GM19035 (cell line): ENCODE data around the gene CCDC61.

Source experiments
- ATAC-seq: cut with Tn5 transposase; IDR thresholded peaks from one replicate; pipeline ENCODE4 v1.9.1; 2021; ENCODE audit not compliant: unreplicated experiment

Gene CCDC61

DNA sequence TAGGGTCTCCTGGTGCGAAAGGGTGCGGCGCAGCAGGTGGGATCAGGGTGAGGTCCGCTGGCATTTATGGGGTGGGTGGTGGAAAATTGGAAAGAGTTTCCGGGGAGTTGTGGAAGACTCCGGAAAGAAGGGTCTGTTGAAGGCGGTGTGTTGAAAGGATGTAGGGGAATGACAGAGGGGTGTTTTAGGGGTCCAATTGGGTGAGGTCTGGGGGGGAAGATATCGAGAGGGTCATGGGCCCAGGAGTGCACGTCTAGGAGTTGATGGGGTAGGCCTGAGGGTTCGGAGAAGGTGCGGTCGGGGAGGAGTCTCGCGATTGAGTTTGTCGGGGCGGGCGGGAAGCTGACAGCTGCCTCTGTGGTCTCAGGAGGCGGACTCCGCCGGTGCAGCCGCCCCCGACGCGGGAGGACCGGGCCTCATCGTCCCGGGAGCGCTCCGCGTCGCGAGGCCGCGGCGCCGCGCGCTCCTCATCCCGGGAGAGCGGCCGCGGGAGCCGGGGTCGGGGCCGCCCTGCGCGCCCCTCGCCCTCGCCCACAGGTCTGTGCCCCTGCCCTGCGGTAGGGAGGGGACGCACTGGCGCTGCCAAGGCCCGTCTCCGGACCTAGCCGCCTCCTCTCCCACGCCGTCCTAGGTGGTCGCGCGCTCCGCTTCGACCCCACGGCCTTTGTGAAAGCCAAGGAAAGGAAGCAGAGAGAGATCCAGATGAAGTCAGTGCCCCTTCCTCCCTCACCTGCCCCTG, 20.6 kb downstream of the CCDC61 start:
- peak; percentile 14 for ATAC-seq

DNA sequence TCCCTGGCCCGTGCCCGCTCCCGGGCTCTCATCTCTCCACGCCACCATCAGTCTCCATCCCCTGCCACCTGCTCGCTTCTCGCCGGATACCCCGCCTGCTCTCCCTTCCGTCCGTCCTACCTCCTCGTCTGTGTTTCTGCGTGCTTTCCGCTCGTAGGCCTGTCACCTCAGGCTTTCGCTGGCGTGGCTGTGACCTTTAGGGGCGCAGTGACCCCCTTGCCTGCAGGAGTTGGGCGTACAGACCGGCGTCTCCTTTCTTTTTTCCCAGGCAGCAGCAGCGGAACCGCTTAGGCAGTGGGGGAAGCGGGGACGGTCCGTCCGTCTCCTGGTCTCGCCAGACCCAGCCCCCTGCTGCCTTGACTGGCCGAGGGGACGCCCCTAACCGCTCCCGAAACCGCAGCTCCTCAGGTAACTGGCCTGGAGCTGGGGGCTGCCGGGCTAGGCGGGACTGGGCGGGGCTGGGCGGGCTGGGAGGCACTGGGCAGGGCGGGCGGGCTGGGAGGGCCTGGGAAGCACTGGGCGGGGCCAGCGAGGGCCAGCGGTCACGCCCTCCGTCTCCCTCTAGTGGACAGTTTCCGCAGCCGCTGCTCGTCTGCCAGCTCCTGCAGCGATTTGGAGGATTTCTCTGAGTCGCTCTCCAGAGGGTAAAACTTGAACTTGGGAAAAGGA, 21.3 kb downstream of the CCDC61 start:
- peak; percentile 57 for ATAC-seq

DNA sequence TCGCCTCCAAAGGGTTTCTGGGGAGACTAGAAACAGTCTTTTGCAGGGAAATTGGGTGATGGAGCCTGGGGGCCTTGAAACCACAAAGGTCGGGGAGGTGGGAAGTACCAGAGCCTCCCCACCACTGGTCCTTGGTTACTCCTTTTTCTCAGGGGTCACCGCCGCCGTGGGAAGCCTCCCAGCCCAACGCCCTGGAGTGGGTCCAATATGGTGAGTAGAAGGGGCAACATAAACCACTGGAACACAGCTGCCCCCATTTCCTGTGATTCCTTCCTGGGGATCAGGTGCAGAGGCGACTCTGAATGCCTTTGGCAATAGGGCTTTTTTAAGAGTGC, 21.8 kb downstream of the CCDC61 start:
- no peak for ATAC-seq

DNA sequence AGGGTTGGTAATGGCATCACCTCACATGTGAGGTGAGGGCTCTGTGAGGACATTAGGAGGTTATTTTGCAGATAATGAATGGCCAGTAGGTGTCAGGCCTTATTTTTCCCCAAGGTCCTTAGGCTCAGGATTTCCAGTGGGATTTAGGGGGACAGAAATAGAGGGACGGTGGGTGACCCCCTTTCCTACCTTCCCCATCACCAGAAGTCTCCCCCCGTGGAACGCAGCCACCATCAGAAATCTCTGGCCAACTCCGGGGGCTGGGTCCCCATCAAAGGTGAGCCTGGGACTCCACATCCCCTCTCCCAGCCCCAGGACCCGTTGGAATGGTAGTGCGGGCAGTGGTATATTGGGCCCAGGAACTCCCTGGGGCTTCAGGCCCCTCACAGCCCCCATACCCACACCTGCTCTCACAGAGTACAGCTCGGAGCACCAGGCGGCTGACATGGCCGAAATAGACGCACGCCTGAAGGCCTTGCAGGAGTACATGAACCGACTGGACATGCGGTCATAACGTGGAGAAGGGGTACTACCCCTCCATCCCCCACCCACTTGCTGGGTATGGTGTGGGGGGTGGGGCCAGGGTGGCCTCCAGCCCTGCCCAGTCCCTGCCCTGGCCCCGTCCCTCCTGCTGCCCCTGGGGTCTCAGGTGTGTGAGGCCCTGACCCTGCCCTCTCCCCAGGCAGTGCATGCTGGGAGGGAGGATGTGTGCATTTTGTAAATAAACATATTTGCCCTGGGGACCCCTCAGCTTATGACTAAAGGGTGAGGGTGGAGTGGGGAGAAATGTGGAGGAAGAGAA, 22.8 kb downstream of the CCDC61 start:
- ATAC-seq = no peak

DNA sequence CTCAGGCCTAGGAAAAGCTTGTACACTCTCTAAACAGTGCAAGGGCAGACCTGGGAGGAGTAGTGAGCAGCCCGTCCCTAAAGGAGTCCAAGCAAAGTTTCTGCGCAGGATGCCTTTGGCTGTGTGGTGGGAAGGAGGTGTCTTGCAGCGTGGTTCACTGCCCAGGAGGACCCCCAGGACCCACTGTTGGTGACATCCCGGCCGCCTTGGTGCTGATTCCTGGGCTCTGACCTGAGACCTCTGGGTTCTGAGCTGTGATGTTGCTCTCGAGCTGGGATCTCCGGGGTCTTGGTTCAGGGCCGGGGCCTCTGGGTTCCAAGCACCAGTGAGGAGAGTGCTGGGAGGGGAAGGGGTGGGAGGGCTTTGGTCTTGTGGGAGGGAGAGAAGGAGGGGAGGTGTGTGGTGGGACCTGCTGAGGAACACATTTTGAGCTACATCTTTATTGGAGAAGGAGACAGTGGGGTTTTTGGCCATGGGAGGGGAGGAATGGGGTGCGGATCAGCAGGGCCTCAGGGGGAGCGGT, 23.5 kb downstream of the CCDC61 start:
- no peak for ATAC-seq

DNA sequence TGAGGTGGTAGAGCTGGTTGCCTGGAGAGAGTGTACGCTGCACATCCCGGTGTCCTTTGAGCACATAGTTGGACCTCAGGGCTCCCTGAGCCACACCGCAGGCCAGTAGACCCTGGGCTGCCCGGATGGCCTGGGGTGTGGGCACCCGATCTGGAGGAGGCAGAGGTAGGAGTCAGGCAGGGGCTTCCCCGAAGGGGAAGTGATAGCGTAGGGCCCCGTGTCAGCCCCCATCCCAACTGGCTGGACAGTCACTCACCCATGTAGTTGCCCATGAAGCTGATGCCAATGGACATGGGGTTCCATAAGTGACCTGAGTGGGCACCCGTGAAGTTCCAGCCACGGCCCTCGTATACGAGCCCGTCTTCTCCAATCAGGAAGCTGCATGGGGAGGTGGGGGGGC, 24.0 kb downstream of the CCDC61 start:
- no peak for ATAC-seq

DNA sequence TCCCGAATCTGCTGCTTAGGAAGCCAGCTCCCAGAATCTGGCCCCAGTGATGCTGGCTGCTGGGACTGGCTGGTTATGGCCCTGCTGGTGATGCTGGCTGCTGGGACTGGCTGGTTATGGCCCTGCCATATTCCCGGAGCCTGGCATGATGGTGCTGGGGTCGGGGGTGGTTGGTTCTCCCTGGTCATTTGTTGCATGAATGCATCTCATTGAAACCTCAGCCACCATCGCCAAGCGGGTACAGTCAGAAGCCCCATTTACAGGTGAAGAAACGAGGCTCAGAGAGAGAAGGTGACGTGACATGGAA, 25.5 kb downstream of the CCDC61 start:
- ATAC-seq = no peak

DNA sequence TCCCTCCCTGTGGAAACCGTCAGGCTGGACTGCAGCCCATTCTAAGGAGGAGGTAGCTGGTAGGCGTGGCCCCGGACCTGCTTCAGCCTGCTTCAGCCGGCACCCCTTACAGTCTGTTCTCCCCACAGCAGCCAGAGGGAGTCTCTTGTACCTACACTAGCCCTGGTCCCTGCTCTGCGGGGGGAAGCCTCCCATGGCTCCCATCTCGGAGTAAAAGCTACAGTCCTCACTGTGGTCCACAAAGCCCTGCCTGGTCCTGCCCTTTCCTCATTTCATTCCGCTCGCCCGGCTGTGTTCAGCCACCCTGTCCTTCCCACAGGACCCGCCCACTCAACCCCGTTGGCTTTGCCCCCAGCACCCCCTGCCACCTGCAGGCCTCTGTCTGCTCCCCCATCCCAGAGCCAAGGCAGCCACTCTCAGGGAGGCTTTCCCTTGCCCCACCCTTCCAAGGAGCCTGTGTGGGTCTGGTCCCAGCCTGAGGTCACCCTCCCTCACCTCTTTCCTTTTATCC, 26.3 kb downstream of the CCDC61 start:
- ATAC-seq = no peak

DNA sequence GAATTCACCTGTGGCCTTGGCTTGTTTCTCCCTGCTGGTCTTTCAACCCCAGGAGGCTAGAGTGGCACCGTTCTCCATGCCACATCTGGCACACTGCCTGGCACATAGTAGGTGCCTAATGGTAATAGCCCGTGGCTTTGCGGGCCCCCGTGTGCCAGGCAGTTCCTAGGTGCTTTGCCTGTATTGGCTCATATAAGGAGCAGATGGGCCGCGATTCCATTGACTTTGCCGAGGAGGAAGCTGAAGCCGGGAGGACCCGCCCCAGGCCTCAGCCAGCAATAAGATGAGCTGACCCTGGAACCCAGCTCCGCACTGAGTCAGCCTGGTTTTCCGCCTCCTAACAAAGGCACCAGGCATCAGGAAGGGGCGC, 26.8 kb downstream of the CCDC61 start:
- no peak for ATAC-seq

DNA sequence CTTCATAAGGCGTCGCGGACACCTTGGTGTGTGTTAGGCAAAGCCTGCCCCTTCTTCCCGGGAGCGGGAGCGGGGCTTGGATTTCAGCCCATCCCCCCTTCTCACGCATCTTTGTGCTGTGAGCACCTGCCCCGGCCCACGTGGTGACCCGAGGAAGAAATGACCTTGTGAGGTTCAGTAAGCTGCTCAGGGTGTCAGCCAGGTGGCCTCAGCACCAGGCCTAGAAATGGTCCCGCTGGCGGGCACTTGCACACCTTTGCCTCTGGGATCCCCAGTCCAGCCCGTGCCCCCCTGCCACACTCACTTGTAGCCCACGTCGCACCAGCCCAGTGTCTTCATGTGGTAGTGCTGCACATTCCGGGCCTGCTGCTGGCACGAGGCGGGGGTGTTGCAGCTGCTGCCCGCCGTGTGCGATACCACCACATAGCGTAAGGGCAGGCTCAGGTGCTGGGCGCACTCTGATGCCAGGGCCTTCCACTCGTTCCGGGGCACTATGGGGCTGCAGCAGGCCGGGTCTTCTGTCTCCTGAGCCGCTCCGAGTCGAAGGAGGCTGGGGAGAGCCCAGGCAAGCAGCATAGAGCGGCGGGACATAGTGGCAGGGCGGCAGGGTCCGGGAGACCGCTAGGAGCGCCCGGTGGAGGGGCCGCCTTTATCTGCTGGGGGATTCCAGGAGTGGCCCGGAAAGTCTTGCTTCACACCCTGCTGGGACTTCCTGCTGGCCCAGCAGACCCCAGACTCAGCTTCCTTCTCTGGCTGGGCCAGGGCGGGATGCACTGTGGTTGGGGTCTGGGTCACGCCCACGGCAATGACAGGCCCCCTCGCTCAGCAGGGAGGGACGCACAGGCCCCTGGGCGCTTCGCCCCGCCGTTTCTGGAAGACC, 27.4 kb downstream of the CCDC61 start, which contains the start of gene PGLYRP1:
PGLYRP1 (minus strand) TSS at position 623 of the 880 bp plus-strand sequence; CDS start at position 591, 32 bp downstream.
- no peak for ATAC-seq

DNA sequence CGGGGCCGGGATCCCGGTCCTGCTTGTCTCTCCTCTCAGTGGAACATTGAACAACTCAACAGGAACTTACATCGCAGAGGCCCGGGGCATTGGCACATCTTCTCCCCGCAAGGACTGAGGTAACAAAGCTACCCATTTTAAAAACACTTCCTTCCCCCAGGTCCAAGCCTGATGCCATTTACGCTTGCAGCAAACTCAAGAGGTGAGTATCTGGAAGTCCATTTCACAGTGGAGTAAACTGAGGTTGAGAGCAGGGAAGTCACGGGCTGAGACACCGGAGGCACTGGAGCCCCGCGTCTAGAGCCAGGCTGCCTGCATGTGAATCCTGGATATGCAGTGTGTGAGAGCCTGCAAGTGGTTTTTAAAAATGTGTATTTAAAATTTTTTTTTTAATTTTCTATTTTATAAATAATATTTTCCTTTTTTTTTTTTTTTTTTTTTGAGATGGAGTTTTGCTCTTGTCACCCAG, 28.1 kb downstream of the CCDC61 start:
- no peak for ATAC-seq

DNA sequence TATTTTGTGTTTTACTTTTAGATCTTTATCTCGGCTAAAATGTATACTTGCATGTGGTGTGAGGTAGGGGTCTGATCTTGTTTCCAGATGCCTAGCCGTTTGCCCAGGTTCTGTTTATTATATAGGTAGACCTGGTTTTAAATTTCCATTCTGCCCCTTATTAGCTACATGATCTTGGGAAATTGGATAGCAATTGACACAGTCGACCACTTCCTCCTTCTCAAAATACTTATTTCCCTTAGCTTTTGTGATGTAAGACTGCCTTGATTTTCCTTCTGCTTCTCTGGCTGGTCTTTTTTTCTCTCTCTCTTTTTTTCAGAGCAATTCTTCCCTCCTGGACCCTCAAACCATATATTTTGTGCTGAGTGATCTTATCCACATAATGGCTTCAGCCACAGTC, 30.6 kb downstream of the CCDC61 start:
- no peak for ATAC-seq

DNA sequence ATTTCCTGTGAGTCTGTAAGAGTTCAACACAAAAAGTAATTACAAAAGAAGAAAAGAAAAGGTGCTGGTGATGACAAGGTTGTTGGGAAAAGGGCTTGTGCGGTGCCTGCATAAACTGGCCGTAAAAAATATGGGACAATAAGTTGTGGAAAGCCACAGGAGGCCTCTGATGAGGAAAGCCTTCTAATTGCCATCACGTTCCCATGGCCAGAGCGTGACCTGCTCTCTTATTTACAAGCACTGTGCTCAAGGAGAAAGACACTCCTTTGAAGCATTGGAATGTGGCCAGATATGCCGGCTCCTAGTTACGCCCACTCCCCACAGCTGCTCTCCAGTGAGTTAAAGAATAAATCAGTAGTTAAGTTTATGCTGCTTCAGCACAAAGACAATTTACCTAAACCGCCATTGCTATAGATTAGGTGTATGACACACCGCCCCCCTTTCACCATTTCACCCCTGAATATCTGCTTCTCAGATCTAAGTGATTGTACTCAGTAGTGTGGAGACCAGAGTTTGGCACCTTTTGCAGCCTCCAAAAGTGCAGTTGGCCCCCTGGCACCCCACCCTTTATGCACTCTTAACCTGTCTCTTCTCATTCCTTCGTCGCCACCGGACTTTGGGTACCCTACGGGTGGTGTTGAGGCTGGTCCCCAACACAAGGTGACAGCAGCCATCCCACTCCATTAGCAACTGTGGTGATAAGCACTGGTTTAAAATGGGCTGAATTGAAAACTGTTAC, 35.7 kb downstream of the CCDC61 start:
- ATAC-seq = no peak

DNA sequence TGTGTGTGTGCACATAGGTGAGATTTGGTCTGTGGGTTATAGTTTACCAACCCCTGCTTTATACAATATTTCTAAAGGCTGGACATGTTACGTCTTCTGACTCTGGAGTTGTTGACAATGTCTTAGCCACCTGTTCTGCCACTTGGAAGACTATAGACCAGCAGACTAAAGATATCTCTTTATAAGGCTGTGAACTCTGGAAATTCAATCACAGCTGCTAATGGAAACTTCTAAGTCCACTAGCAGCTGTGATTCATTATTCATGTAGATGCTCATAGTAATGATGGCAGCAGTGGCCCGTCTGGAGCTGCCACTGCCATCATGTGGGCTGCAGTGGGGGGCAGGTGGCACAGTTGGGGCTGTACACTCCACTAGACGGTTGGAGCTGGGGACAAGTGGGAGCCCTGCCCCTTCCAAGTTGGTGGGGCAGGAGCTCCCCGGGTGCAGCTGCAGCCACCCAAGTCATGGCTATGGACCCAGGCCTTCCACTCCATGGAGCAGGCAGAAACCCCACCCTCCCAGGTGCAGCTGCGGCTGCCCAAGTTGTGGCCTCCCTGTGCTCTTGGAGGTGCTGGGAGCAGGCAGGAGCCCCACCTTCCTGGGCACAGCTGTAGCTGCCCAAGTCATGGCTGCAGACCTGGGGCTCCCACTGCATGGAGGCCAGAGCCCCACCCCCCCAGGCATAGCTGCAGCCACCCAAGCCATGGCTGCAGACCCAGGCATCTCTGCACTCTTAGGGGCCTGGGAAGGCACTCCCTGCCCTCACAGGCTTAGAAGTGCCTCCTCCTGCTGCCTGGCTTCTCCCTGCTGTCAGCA, 36.7 kb downstream of the CCDC61 start:
- no peak for ATAC-seq

DNA sequence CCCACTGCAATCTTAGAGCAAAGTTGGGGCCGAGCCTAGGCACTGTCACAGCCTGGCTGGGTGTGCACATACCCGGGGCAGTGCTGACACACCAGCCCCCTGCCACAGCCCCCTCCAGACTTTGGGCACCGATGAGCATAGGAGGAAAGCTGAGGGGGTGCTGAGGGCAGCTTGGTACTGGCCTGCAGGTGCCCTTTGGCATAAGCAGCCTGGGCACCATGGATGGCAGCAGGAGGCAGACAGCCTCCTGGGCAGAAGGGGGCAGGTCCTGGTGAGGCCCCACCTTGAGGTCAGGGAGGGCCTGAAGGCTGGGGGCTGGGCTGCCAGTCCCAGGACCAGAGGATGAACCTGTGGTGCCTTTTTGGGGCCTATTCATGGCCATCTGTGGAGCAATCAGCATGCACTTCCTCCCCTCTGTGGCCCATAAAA, 37.3 kb downstream of the CCDC61 start:
- no peak for ATAC-seq

DNA sequence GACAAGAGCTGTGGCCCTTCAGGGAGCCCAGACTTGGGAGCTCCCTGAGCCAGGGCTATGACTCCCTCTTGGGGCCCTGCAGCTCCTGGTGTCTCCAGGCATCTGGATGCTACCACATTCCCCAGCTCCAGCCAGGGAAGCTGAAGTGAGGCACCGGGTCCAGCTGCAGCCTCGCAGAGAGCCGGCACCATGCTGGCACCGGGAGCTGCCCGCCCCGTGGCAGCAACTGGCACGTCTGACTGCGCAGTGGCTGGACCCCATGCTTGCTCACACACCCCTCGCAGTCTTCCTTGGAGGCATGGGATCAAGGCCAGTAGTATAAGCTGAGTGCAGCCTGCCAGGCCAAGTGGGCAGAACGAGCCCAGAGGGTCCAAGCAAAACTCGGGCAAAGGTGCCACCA, 38.1 kb downstream of the CCDC61 start:
- no peak for ATAC-seq

DNA sequence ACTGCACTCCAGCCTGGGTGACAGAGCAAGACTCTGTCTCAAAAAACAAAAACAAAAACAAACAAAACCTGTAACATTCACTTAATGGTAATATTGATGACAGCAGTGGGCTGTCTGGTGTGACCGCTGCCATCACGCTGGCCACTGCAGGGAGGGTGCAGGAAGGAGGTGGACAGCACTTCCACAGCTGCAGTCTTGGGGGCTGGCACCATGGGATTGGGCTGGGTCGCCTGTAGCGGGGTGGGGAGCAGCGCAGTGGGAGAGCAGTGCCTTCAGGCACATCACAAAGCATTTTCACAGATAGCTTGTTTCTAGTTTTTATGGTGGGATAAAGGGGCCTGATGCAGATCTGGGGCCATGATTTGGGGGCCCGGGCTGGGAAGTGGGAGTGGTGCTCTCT, 40.3 kb downstream of the CCDC61 start:
- ATAC-seq = no peak

DNA sequence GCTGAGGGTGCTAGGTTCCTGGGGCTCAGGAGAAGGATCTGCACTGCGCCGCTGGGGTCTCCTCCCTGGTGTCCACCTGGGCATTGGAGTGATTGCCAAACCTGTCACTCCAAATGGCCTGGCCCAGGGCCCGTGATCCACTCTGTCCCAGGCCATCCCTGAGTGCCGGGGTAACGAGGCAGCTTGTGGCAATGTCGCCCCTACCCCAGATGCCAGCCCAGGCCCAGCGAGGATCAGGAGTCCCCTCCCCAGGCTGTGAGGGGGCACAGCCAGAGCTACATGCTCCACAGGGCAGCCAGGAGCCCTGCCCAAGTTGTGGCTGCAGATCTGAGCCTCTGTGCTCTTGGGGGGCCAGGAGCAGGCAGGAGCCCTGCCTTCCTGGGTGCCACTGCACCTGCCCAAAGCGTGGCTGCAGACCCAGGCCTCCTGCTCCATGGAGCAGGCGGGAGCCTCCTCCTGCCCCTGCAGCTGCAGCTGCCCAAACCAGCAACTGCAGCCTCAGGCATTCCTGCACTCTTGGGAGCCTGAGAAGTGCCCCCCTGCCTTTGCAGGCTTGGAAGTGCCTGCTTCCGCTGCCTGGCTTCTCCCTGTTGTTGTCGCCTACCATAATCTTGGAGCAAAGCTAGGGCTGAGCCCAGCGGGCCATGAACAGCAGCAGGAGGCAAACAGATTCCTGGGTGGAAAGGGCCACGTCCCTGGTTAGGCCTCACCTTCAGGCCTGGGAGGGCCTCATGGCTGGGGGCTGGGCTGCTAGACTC, 40.9 kb downstream of the CCDC61 start:
- no peak for ATAC-seq
